KOPT-K1 (cell line): ENCODE data around the gene GRIP2.

Experiments used
- H3K27ac ChIP-seq: fragments of 200-600 bp; sonication (generic); 2 replicates; pipeline ENCODE4 v1.5.1; 2016; ENCODE audit warnings: antibody characterized with exemption, mild to moderate bottlenecking, low read depth, low read length; ENCODE audit not compliant: poor library complexity, severe bottlenecking
- H3K36me3 ChIP-seq: fragments of 200-600 bp; sonication (generic); 2 replicates; pipeline ENCODE4 v1.5.1; 2017; ENCODE audit warnings: antibody characterized with exemption, mild to moderate bottlenecking, low read length, moderate library complexity; ENCODE audit not compliant: insufficient read depth
- H3K9me3 ChIP-seq: fragments of 200-600 bp; sonication (generic); 2 replicates; pipeline ENCODE4 v1.5.1; 2017; ENCODE audit warnings: antibody characterized with exemption, low read length, mild to moderate bottlenecking; ENCODE audit not compliant: insufficient read depth, poor library complexity, severe bottlenecking

Gene GRIP2

DNA sequence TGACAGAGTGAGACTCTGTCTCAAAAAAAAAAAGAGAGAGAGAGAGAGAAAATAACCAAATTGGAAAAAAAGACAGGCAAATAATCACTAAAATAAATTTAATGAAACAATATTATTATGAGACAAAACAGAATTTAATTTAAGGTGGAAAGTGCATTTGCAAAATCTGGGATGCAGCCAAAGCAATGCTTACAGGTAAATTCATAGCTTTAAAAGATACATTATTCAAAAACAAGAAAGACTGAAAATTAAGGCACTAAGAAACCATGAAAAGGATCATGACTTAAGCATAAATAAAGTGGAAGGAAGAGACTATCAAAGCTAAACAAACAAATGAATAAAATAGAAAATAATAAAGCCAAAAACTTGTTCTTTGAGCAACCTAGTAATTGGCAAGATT is 37.7 kb downstream of the GRIP2 start:
- no peaks in the 10 kb centered on the region for H3K36me3 ChIP-seq
- H3K27ac ChIP-seq = no peak overlapping the region

GRCh38 chr3:14497321-14497720 is 42.8 kb downstream of the GRIP2 start:
- Histone ChIP-seq H3K27ac (no peak overlapping the region), H3K36me3 (no peaks in the 10 kb centered on the region), H3K9me3 (peaks cover 7% of the 10 kb centered on the region)

More for the DNA sequence above, 37.7 kb downstream of the GRIP2 start:
- H3K9me3 ChIP-seq = peaks cover 17% of the 10 kb centered on the region

DNA sequence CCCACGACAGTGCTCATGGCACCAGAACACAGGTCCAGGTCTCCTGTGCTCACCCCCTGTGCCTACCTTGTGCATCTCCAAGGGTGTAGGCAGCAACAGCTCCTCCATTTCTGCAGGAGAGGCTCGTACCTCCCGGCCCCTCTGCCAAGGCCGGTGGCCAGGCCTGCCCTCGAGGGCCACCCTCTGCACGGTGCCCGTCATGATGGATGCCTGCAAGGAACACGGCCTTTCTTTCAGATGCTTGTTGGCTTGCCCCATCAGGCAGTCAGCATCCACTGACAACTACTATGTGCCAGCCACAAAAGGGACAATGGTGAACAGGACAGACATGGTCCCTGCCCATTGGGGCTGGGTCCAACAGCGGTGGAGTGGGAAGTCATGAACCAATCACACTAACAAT is 43.8 kb downstream of the GRIP2 start:
- H3K9me3 ChIP-seq = no peaks in the 10 kb centered on the region
- no peaks in the 10 kb centered on the region for H3K36me3 ChIP-seq
- H3K27ac ChIP-seq = no peak overlapping the region

- Histone ChIP-seq H3K27ac (no peak overlapping the region), H3K9me3 (no peaks in the 10 kb centered on the region), H3K36me3 (peaks cover 1% of the 10 kb centered on the region; the same call in 1 of the 2 replicates)
These were observed 45.2 kb downstream of the GRIP2 start for GRCh38 chr3:14494973-14495300.

DNA sequence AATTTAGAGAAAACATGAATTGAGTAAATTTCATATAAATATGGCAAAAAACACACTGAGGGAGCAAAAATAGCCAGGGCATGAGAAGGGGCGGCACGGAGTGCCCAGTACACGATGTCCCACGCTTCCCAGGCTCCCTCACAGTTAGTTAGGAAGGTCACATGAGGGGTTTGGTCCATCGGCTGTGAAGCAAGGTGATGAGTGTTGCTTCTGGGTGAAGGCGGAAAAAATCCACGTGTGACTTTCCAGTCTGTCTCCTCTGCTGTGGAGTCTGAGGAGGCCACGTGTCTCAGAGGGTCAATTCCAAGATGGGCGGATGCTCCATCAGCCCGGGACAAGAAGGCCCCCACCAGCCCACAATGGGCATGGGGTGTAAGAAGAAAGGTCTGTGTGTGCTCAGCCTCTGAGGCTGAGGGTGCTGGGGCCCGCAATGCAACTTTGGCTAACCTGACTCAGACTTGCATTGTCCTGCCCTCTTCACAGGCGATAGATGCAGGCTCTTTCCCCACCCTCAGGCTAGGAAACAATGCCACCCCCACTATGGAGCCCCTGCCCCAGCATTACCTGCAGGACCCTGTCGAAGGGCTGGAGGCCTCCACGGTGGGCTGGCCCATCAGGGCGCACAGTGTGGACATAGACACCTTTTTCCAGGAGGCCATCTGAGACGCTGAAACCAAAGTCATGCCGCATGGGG is 45.7 kb downstream of the GRIP2 start:
- no peaks in the 10 kb centered on the region for H3K9me3 ChIP-seq
- H3K27ac ChIP-seq = no peak overlapping the region
- peaks cover 6% of the 10 kb centered on the region for H3K36me3 ChIP-seq

GRCh38 chr3:14492948-14493881 is 46.9 kb downstream of the GRIP2 start:
- Histone ChIP-seq H3K27ac (no peak overlapping the region), H3K9me3 (no peaks in the 10 kb centered on the region), H3K36me3 (peaks cover 13% of the 10 kb centered on the region)

GRCh38 chr3:14491396-14492190 is 48.5 kb downstream of the GRIP2 start:
- Histone ChIP-seq H3K36me3 (peaks cover 29% of the 10 kb centered on the region), H3K27ac (no peak overlapping the region), H3K9me3 (no peaks in the 10 kb centered on the region)

- Histone ChIP-seq H3K36me3 (peaks cover 36% of the 10 kb centered on the region), H3K9me3 (no peaks in the 10 kb centered on the region), H3K27ac (no peak overlapping the region)
These were observed 49.3 kb downstream of the GRIP2 start for GRCh38 chr3:14490831-14491230.

DNA sequence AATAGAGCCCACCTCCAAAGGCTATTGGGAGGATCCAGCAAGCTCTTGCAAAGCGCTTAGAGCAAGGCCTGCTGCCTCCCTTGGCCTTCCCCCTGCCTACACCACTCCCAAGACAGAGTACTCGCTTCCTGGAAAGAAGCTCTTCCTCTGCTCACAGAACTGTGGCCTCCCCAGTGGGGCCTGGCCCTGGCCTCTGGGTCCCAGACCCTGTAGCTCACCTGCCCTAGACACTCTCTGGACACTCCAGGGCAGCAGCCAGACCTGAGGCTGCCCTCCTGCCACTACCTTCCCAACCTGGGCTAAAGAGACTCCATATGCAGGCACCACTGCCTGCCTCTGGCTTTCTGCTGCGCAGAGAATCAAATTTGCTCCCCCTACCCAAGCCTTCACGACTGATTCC is 49.9 kb downstream of the GRIP2 start:
- H3K27ac ChIP-seq = no peak overlapping the region
- no peaks in the 10 kb centered on the region for H3K9me3 ChIP-seq
- peaks cover 41% of the 10 kb centered on the region for H3K36me3 ChIP-seq

- H3K9me3 ChIP-seq = no peaks in the 10 kb centered on the region
- no peak overlapping the region for H3K27ac ChIP-seq
- H3K36me3 ChIP-seq = peaks cover 47% of the 10 kb centered on the region
These were observed 50.5 kb downstream of the GRIP2 start for GRCh38 chr3:14489641-14490040.

- no peak overlapping the region for H3K27ac ChIP-seq
- peaks cover 58% of the 10 kb centered on the region for H3K36me3 ChIP-seq
These were observed 51.7 kb downstream of the GRIP2 start for GRCh38 chr3:14488286-14489041.

GRCh38 chr3:14487821-14488220 is 52.3 kb downstream of the GRIP2 start:
- no peaks in the 10 kb centered on the region for H3K9me3 ChIP-seq
- no peak overlapping the region for H3K27ac ChIP-seq
- peaks cover 65% of the 10 kb centered on the region for H3K36me3 ChIP-seq

More at GRCh38 chr3:14488286-14489041, 51.7 kb downstream of the GRIP2 start:
- no peaks in the 10 kb centered on the region for H3K9me3 ChIP-seq

GRCh38 chr3:14487086-14487485 is 53.1 kb downstream of the GRIP2 start:
- H3K9me3 ChIP-seq = no peaks in the 10 kb centered on the region
- H3K27ac ChIP-seq = no peak overlapping the region
- peaks cover 72% of the 10 kb centered on the region for H3K36me3 ChIP-seq

GRCh38 chr3:14486460-14486859 is 53.7 kb downstream of the GRIP2 start:
- H3K27ac ChIP-seq = no peak overlapping the region
- H3K36me3 ChIP-seq = peaks cover 78% of the 10 kb centered on the region
- no peaks in the 10 kb centered on the region for H3K9me3 ChIP-seq
